Ovary (tissue), 3 donors: ENCODE results near the gene PRKCE.
"Not testable (repeated sequence)": the region's sequence is repeated elsewhere in the genome, so short reads cannot be mapped to it uniquely, and the experiment has no call there.

Experiments
- CTCF ChIP-seq, 3 donors: fragments of 450-650 bp in 2 of 3; fragments of 200-600 bp in 1 of 3; IDR thresholded peaks; one replicate each; pipeline versions ENCODE4 v1.5.1 to v1.8.0; 2016 to 2022; ENCODE audit warnings: antibody characterized with exemption in 3 of 3, mild to moderate bottlenecking in 1 of 3
- POLR2A ChIP-seq: fragments of 450-650 bp; IDR thresholded peaks from one replicate; pipeline ENCODE4 v1.6.1; 2017; ENCODE audit warnings: antibody characterized with exemption, mild to moderate bottlenecking, moderate library complexity
- donor health status: DM: no; HTN: no; CAD: no.

- TF ChIP-seq CTCF (IDR thresholded peaks at IDR 0.05); POLR2A: not testable (repeated sequence)
These were observed 207.4 kb downstream of the PRKCE start for GRCh38 chr2:45858872-45859271.
